GF-D8 (cell line): Measurements from ENCODE around the gene TMED5.
"Not testable (repeated sequence)": the region's sequence is repeated elsewhere in the genome, so short reads cannot be mapped to it uniquely, and the experiment has no call there.

Source experiments
- DNase-seq: peaks from one replicate; lab custom pipeline; 2025; lab: John Stamatoyannopoulos, UW

The TMED5 gene

GRCh38 chr1:93171549-93172034, 8.6 kb downstream of the TMED5 start:
- no peak for DNase-seq

GRCh38 chr1:93170141-93170678, 10.0 kb downstream of the TMED5 start:
- not testable (repeated sequence) for DNase-seq

GRCh38 chr1:93167006-93167405, 13.2 kb downstream of the TMED5 start:
- no peak for DNase-seq

GRCh38 chr1:93165895-93166294, 14.3 kb downstream of the TMED5 start:
- not testable (repeated sequence) for DNase-seq

DNA sequence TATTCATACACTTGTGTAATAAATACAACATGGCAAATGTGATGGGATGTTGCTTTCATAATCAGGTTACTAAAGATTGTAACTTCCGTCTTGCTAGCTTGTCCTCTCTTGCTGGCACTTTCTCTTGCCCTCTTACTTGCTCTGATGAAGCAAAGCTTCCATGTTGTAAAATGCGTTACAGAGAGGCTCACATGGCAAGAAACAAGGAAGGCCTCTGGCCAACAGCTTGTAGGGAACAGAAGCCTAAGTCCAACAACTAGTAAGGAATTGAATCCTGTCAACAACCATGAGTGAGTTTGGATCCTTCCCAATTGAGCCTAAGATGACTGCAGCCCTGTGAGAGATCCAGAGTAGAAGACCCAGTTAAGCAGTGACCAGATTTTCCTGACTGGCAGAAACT, 15.4 kb downstream of the TMED5 start:
- no peak for DNase-seq

GRCh38 chr1:93163314-93163713, 16.9 kb downstream of the TMED5 start:
- DNase-seq, result not testable (repeated sequence)

DNA sequence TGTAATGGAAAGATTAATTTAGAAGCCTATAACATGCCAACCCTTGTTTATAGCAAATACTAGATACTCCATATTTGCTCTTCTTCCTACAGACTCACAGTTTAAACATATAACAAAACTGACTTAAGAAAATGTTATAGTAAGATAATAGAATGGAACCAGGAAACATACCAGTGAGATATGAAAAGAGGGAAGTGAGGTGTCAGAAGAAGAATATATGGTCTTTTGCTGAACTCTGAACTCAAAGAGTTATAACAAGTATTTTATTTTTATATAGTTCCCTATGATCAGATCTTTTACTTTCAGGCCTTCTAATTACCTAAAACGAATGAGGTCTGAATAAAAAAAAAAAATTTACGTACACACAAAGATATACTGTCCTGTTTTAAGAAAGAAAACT, 20.9 kb downstream of the TMED5 start:
- no peak for DNase-seq

GRCh38 chr1:93155335-93155734, 24.9 kb downstream of the TMED5 start:
- DNase-seq, result no peak

DNA sequence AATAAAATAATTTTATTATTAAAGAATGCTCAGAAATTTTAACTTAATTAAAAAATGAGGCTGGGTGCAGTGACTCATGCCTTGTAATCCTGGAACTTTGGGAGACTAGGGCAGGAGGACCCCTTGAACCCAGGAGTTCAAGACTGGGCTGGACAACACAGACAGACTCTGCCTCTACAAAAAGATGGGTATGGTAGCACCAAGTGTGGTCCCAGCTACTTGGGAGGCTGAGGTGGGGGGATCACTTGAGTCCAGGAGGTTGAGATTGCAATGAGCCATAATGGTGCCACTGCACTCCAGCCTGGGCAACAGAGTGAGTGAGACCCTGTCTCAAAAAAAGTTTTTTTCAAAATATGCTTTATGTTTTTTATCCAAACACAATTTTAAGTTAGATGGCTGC, 25.3 kb downstream of the TMED5 start:
- no peak for DNase-seq

- no peak for DNase-seq
These were observed 27.4 kb downstream of the TMED5 start for GRCh38 chr1:93152835-93153234.

DNA sequence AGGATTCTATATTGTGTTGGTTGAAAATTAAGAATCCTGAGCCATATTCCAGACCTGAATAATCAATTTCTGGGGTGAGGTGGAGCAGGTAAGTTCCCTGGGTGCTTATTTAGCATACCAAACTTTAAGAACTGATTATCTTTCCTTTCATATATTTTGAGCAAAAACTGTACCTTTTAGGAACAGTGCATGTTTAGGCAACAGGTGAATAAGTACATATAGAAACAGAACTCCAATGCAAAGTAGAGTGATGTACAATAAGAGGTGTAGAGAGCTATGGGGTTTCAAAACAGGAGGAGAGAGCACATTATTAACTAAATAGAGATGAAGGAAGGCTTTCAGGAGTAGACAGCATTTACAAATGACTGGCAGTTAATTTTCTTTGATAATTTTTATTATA, 28.7 kb downstream of the TMED5 start:
- DNase-seq, result no peak

DNA sequence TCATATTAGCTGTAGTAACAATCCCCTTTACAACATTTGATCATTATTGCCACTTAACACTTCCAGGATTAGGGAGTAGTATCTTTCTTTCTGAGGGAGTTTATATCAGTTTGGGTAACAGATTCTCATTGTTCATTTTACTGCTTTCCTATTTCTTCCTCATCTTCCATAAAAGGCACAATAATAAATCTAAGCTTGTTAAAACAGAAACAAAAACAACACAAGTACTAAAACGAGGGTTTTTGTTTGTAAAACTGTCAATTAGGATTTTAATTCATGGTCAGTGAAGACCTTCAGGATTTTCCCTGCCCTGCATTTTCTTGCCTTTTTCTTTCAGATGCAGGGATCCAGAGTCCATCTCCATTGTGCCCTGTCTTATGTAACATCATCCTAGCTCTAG, 29.5 kb downstream of the TMED5 start:
- DNase-seq, result no peak

GRCh38 chr1:93148001-93148400, 32.2 kb downstream of the TMED5 start:
- no peak for DNase-seq

DNA sequence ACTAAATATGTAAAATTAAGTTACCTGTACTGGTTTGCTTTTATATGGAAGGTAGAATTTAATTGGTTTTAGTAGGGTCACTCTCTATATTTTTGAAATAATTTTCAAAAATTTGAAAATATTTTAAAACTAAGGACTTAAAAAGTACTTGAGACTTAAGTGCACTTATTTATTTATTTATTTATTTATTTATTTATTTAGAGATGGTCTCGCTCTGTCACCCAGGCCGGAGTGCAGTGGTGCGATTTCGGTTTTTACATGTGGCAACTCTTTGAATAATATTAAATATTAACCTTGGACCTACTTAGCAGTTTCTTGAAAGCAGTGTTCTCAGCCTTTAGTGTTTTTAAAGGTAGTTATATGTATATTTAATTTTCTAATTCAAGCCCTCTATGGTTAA, 36.4 kb downstream of the TMED5 start:
- no peak for DNase-seq

GRCh38 chr1:93143136-93143535, 37.1 kb downstream of the TMED5 start:
- DNase-seq, result no peak

DNA sequence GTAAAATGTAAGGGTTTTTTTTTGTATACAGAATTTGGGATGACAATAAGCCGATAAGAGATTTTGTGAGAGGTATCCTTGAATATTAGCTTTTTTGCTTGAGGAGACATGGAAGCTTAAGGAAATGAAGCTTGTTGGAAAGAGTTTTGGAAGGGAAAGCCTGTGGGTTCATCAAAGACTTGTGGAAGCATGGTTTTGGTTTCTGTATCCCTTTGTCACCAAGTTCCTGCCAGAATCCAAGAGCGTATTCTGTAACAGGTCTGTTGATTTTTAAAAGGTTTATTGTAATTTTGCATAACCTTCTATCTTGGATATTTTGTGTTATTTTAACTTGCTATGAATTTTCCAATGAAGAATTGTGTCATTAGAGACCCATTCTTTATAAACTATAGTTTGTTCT, 38.1 kb downstream of the TMED5 start:
- no peak for DNase-seq

DNA sequence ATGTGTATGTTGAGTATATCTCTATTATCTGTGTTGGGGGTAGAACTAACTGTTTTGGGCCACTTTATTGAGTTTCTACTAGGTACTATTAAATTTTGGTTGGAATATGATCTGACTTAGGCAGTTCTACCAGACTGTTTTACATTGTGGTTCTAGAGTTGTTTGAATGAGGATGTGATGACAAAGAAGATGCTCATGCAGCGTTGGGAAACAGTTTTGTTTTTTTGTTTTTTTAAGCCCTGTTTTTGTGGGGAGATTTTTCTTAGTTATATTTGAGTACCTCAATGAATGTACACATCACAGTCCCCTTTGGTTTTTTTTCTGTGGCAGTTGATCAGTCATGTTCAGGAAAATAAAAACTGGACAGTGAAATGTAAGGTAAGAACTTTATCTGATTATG, 40.1 kb downstream of the TMED5 start:
- DNase-seq, result no peak

GRCh38 chr1:93137604-93138292, 42.5 kb downstream of the TMED5 start:
- DNase-seq, result no peak

DNA sequence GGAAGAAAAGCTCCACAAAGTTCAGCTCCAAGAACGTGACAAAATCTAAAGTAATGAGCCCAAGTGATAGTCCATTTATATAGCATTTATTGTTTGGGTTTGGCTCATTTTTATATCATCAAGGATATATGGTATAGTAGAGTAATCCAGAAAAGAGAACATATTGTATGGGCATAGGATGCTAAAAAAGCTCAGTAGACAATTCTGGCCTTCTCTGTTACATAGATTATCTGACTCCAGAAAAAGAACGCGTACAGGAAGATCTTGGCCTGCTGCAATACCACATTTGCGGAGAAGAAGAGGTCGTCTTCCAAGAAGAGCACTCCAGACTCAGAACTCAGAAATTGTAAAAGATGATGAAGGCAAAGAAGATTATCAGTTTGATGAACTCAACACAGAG, 43.8 kb downstream of the TMED5 start:
- no peak for DNase-seq

DNA sequence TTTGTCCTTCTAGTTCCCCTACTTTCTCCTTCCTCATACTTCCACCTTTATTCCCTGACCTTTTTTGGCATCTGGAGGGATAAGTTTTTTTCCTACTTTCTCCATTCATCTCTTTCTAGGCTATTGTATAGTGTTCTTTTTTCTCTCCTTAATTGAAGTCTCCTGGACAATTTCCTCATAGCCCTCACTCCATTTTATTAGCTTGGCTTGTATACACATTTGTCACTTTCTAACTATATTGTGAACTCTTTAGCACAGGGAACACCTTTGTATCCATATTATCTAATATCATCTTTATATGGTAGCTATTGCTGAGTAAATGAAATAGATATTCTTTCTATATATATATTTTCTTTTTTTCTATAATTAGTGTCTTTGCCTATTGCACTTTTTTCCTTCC, 47.6 kb downstream of the TMED5 start:
- DNase-seq, result no peak

DNA sequence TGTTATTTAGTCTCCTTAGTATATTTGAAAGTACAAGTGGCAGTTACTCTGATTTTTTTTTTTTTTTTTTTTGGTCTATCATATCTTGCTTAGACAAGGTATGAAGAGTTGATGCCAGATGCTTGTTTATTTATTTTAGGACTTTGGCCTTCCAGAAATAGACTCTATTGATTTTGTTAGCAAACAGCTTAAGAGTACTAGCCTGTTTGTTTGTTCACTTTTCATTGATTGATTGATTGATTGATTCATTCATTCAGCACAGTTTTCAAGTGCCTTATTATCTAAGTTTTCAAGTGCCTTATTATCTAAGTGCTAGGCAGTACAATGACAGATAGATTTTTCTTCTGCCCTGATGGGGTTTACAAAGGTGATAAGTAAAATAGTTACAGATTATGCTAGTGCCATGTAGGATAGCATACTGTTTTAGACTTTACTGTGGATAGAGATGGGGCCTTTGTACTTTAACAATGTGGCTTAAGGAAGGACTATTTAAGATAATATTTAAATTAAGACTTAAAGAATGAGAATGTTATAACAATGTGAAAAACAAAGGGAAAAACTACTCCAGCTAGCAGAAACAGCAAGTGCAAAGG, 50.6 kb downstream of the TMED5 start:
- DNase-seq, result no peak

DNA sequence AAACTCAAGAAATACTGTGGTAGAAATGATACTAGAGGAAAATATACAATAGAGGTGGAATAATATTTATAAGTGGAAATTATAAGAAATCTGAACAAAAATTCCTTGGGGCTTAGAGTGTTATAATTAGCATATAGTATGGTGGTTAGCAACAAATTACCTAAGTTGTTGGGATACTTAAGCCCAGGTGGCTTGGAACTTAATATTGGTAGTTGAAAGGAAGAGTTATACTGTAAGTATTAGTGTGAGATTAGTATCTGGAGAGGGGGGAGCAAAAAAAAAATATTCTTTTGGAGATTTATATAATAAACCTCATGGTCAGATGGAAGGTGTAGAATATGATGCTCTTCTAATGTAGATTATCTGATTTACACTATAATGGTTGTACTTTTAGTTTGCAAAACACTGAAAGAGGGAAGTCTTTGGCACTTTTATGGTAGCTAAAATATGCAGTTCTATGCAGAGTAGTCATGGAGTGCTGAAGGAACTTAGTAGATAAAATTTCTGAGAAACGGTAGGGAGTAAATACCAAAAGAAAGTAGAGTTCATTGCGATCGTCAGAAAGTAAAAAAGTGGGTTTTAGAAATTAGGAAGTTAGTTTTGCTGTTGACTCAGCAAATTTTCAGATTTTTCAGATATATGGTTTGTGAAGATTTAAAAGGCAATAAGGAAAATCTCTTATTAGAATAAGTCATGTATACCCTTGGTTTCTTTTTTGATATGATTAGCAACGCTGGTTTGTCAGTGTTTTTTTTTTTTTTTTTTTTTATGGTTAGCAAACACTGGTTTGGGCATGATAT, 55.5 kb downstream of the TMED5 start:
- no peak for DNase-seq
